Right lobe of liver (tissue), 4 donors: ENCODE results near the gene HEXD.

ENCODE experiments used
- CTCF ChIP-seq, 4 donors: fragments of 200-600 bp in 3 of 4; fragments of 450-650 bp in 1 of 4; IDR thresholded peaks; one replicate each; pipeline versions ENCODE4 v1.5.1 to v1.8.0; 2016 to 2022; ENCODE audit warnings: antibody characterized with exemption in 4 of 4, mild to moderate bottlenecking in 2 of 4
- POLR2A ChIP-seq: fragments of 450-650 bp; IDR thresholded peaks from one replicate; pipeline ENCODE4 v1.6.1; 2017; ENCODE audit warnings: antibody characterized with exemption, mild to moderate bottlenecking
- donor health status: DM: no; HTN: no; CAD: no.
- donor health status: DM: no; HTN: no; CAD: no.
- donor health status: DM: no; HTN: yes; CAD: no.

DNA sequence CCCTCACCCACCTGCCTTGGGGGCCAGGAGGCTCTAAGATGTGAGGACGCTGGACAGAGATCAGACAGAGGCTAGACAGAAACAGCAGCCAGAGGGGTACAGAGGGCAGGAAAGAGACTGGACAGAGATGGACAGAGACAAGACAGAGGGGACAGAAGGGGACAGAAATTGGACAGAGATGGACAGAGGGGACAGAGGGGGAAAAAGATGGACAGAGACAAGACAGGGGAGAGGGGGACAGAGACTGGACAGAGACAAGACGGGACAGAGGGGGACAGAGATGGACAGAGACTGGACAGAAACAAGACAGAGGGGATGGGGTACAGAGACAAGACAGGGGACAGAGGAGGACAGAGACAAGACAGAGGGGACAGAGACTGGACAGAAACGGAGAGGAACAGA, 30.4 kb upstream of the HEXD start:
- TF ChIP-seq CTCF (IDR thresholded peaks at IDR 0.05) (no peak), POLR2A (no peak)
